H1 (cell line): Measurements from ENCODE around the gene IGFL3.

Experiments
- CBX8 ChIP-seq: fragments of 300-800, 300-1000 bp; sonication (generic); IDR thresholded peaks from 2 replicates; pipeline ENCODE4 v1.7.1; 2016; ENCODE audit warnings: low read depth, low read length, borderline replicate concordance
- CREB1 ChIP-seq: IDR thresholded peaks from 2 replicates; pipeline ENCODE4 v1.6.1; 2012; ENCODE audit warnings: inconsistent platforms
- CTCF ChIP-seq, 3 experiments: IDR thresholded peaks; 1 replicate in 2 of 3; 2 replicates in 1 of 3; pipeline versions ENCODE4 v1.5.1 to v1.6.1; 2011; ENCODE audit warnings: low read length in 3 of 3, mild to moderate bottlenecking in 3 of 3, inconsistent platforms in 2 of 3, low read depth in 1 of 3, moderate library complexity in 1 of 3; ENCODE audit not compliant: insufficient read depth in 1 of 3; ENCODE audit errors: control extremely low read depth in 1 of 3
- E2F6 ChIP-seq: IDR thresholded peaks from 2 replicates; pipeline ENCODE4 v1.6.1; 2012; ENCODE audit warnings: inconsistent platforms
- EP300 ChIP-seq, 2 experiments: IDR thresholded peaks; 1 replicate in 1 of 2; 2 replicates in 1 of 2; pipeline ENCODE4 v1.6.1; 2011 to 2012; ENCODE audit warnings: low read depth in 2 of 2, low read length in 2 of 2, mild to moderate bottlenecking in 2 of 2, borderline replicate concordance in 1 of 2, inconsistent platforms in 1 of 2, moderate library complexity in 1 of 2
- EZH2 ChIP-seq: fragments of 200-600 bp; sonication (generic); IDR thresholded peaks from 2 replicates; pipeline ENCODE4 v1.7.1; 2012; ENCODE audit warnings: low read depth, mild to moderate bottlenecking, moderate library complexity, low read length, inconsistent platforms; ENCODE audit not compliant: severe bottlenecking
- JUND ChIP-seq: IDR thresholded peaks from 2 replicates; pipeline ENCODE4 v1.6.1; 2011; ENCODE audit warnings: mild to moderate bottlenecking, improper control_type of control experiment, low read length
- MAFK ChIP-seq: IDR thresholded peaks from 2 replicates; pipeline ENCODE4 v1.6.1; 2012; ENCODE audit warnings: low read depth, mild to moderate bottlenecking, improper control_type of control experiment, low read length
- NRF1 ChIP-seq: IDR thresholded peaks from 2 replicates; pipeline ENCODE4 v1.6.1; 2011; ENCODE audit warnings: mild to moderate bottlenecking, low read depth, low read length, improper control_type of control experiment
- POLR2A ChIP-seq, 2 experiments: IDR thresholded peaks; 1 replicate in 1 of 2; 2 replicates in 1 of 2; pipeline ENCODE4 v1.6.1; 2011; ENCODE audit warnings: low read depth in 2 of 2, low read length in 2 of 2, mild to moderate bottlenecking in 2 of 2; ENCODE audit errors: control extremely low read depth in 1 of 2
- POU5F1 ChIP-seq: IDR thresholded peaks from 2 replicates; pipeline ENCODE4 v1.6.1; 2011; ENCODE audit warnings: low read depth, mild to moderate bottlenecking, low read length, moderate library complexity
- RAD21 ChIP-seq, 2 experiments: IDR thresholded peaks in 1 of 2; conservative IDR thresholded peaks in 1 of 2; 2 replicates each; pipeline ENCODE4 v1.6.1; 2011; ENCODE audit warnings: low read depth in 2 of 2, low read length in 2 of 2, improper control_type of control experiment in 1 of 2, inconsistent platforms in 1 of 2, mild to moderate bottlenecking in 1 of 2, moderate library complexity in 1 of 2
- SIN3A ChIP-seq, 2 experiments: IDR thresholded peaks in 1 of 2; conservative IDR thresholded peaks in 1 of 2; 2 replicates each; pipeline ENCODE4 v1.6.1; 2011 to 2012; ENCODE audit warnings: low read length in 2 of 2, improper control_type of control experiment in 1 of 2, low read depth in 1 of 2, mild to moderate bottlenecking in 1 of 2
- ZNF274 ChIP-seq: IDR thresholded peaks from 2 replicates; pipeline ENCODE4 v1.7.0; 2012; ENCODE audit warnings: low read length, borderline replicate concordance; ENCODE audit errors: extremely low read depth

DNA sequence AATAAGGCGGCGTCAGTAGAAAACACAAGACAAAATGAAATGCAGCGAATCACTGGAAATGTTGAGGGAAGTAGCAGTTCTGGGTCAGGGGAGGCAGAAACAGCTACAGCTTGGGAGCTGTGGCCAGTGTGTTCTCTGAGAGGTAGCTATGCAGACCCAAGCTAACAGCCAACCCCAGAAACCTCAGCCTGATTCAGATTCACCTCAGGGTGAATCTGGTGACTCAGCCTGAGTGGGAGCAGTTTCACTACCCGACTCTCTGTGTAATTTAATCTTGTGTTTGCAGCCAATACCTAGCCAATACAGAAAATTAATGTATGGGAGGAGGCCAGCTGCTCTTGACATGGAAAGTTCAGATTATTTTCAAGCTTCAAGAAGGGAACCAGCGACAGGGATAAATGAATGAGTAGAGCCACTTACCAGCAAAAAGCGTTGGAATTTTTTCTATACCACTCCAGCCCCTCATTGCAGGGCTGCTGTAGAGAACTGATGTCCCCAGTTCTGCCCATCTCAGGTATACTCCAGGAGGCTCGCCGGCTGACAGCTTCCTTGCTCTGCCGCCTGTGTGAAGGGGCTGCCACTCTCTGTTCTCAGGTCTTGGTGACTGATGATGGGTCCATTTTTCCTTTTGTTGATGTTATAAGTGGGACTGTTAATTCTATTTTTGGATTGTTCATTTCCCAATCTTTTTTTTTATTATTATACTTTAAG is 8.9 kb downstream of the IGFL3 start:
- TF ChIP-seq SIN3A (conservative IDR thresholded peaks at IDR 0.05 in 1 of 2, IDR thresholded peaks at IDR 0.05 in 1 of 2; ENCODE audit: low read depth in 1 of 2, low read length in 2 of 2) (no peak), CBX8 (no peak), EZH2 (no peak), CTCF (IDR thresholded peaks at IDR 0.05; ENCODE audit: control extremely low read depth in 1 of 3, insufficient read depth in 1 of 3, low read depth in 1 of 3, low read length in 3 of 3) (no peak), E2F6 (no peak), POLR2A (IDR thresholded peaks at IDR 0.05; ENCODE audit: control extremely low read depth in 1 of 2, low read depth in 2 of 2, low read length in 2 of 2) (no peak), MAFK (no peak), NRF1 (no peak), POU5F1 (no peak), EP300 (IDR thresholded peaks at IDR 0.05; ENCODE audit: borderline replicate concordance in 1 of 2, low read depth in 2 of 2, low read length in 2 of 2) (no peak), ZNF274 (no peak), CREB1 (no peak), RAD21 (IDR thresholded peaks at IDR 0.05 in 1 of 2, conservative IDR thresholded peaks at IDR 0.05 in 1 of 2; ENCODE audit: low read depth in 2 of 2, low read length in 2 of 2) (no peak), JUND (no peak)
